Left lung (tissue), 14 donors: ENCODE data around the gene B3GALT2. TPM values are rescaled to one million over a fixed set of nuclear protein-coding genes. Genes with fewer than 3 reads are reported as not detected.
"Not testable (repeated sequence)": the region's sequence is repeated elsewhere in the genome, so short reads cannot be mapped to it uniquely, and the experiment has no call there.

ENCODE experiments used
- ATAC-seq: fragments of 200-7000 bp; cut with Tn5 transposase; one replicate; pipeline ENCODE4 v1.9.1; 2020; ENCODE audit warnings: moderate library complexity
- DNase-seq, 4 donors: peaks; one replicate each; pipeline ENCODE4 v3.0.0-alpha.2; 2013 to 2020
- H3K27ac ChIP-seq, 2 donors: fragments of 200-600 bp; sonication (generic) in 1 of 2; one replicate each; pipeline versions ENCODE4 v1.5.0 to v1.8.0; 2020 to 2021
- H3K27me3 ChIP-seq, 2 donors: fragments of 200-600 bp; sonication (generic) in 1 of 2; one replicate each; pipeline versions ENCODE4 v1.5.0 to v1.8.0; 2020 to 2021
- H3K36me3 ChIP-seq, 2 donors: fragments of 200-600 bp; sonication (generic) in 1 of 2; one replicate each; pipeline versions ENCODE4 v1.5.0 to v1.8.0; 2020 to 2021
- H3K4me1 ChIP-seq, 2 donors: fragments of 200-600 bp; one replicate each; pipeline ENCODE4 v1.8.0; 2021
- H3K4me3 ChIP-seq, 2 donors: fragments of 200-600 bp; sonication (generic) in 1 of 2; one replicate each; pipeline versions ENCODE4 v1.5.0 to v1.8.0; 2020 to 2021; ENCODE audit warnings: mild to moderate bottlenecking in 1 of 2
- H3K9me3 ChIP-seq, 2 donors: fragments of 200-600 bp; sonication (generic) in 1 of 2; one replicate each; pipeline versions ENCODE4 v1.5.0 to v1.8.0; 2020 to 2021
- intact Hi-C, 2 donors: fragments of 100-400 bp; cut with DNase I; formaldehyde crosslinking; loops; one replicate each; pipeline versions ENCODE4 v1.11.2 to v1.14.2; 2022
- long read RNA-seq, 12 donors: library from polyadenylated mRNA in 2 of 12; unstranded in 2 of 12; transcript quantifications; one replicate each; pipeline ENCODE4 v2.0.0 and lab custom pipeline, GENCODE V29; 2019 to 2026
- polyA plus RNA-seq, 6 donors: library from polyadenylated mRNA; unstranded; fragments of 120-200 nt; gene quantifications; one replicate each; pipeline ENCODE4 v1.2.1, GENCODE V29; 2013; ENCODE audit not compliant: insufficient read length in 6 of 6
- total RNA-seq, 2 donors: library from RNA; stranded (reverse); fragmentation: NEBNext Ultra II Directional; extraction: Animal tissue kit (Norgen Biotek cat#: 25700); gene quantifications; one replicate each; pipeline ENCODE4 v1.2.1, GENCODE V29; 2021
- TF ChIP-seq, protein P1 (sequence below), 2 donors: fragments of 200-600 bp; sonication (generic) in 1 of 2; IDR thresholded peaks; one replicate each; pipeline versions ENCODE4 v1.5.0 to v1.8.0; 2021; ENCODE audit warnings: antibody characterized with exemption in 2 of 2
- donor health status: DM: no; HTN: yes; CAD: no.
- donor health status: DM: no; HTN: no; CAD: no.

B3GALT2 gene, protein sequence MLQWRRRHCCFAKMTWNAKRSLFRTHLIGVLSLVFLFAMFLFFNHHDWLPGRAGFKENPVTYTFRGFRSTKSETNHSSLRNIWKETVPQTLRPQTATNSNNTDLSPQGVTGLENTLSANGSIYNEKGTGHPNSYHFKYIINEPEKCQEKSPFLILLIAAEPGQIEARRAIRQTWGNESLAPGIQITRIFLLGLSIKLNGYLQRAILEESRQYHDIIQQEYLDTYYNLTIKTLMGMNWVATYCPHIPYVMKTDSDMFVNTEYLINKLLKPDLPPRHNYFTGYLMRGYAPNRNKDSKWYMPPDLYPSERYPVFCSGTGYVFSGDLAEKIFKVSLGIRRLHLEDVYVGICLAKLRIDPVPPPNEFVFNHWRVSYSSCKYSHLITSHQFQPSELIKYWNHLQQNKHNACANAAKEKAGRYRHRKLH
- total RNA-seq (1 to 10 TPM; 1.9 to 5.1 TPM), polyA plus RNA-seq (10 to 100 TPM; 15.2 to 26.5 (median 20.4) TPM)
- long read RNA-seq, donor 1, transcript B3GALT2-201 (2 exons, 3,274 nt) = major isoform, 6 of 6 reads
- long read RNA-seq, donor 1, partial matches to known transcripts = 0 of 6 reads
- long read RNA-seq, donor 1, other reads (novel, unspliced or antisense) = 0 of 6 reads
- long read RNA-seq, donor 2, transcript B3GALT2-201 (2 exons, 3,274 nt) = major isoform, 10 of 10 reads
- long read RNA-seq, donor 2, partial matches to known transcripts = 0 of 10 reads
- long read RNA-seq, donor 2, other reads (novel, unspliced or antisense) = 0 of 10 reads
- long read RNA-seq, donor 3, partial matches to known transcripts = 0 of 2 reads
- long read RNA-seq, donor 3, other reads (novel, unspliced or antisense) = 0 of 2 reads
- long read RNA-seq, donor 4, partial matches to known transcripts = 2 of 3 reads
- long read RNA-seq, donor 4, other reads (novel, unspliced or antisense) = 0 of 3 reads
- long read RNA-seq, donor 5, partial matches to known transcripts = 0 of 3 reads
- long read RNA-seq, donor 5, other reads (novel, unspliced or antisense) = 0 of 3 reads
- long read RNA-seq, donor 6, transcript B3GALT2-201 (2 exons, 3,274 nt) = major isoform, 13 of 62 reads
- long read RNA-seq, donor 6, partial matches to known transcripts = 42 of 62 reads
- long read RNA-seq, donor 6, other reads (novel, unspliced or antisense) = 7 of 62 reads
- long read RNA-seq, donor 7 = 0 reads
- long read RNA-seq, donor 8, partial matches to known transcripts = 0 of 4 reads
- long read RNA-seq, donor 8, other reads (novel, unspliced or antisense) = 0 of 4 reads
- long read RNA-seq, donor 9 = 0 reads
- long read RNA-seq, donor 10 = 0 reads
- long read RNA-seq, donor 11, transcript B3GALT2-201 (2 exons, 3,274 nt) = major isoform, 12 of 12 reads
- long read RNA-seq, donor 11, partial matches to known transcripts = 0 of 12 reads
- long read RNA-seq, donor 11, other reads (novel, unspliced or antisense) = 0 of 12 reads
- long read RNA-seq, donor 12, transcript B3GALT2-201 (2 exons, 3,274 nt) = major isoform, 8 of 8 reads
- long read RNA-seq, donor 12, partial matches to known transcripts = 0 of 8 reads
- long read RNA-seq, donor 12, other reads (novel, unspliced or antisense) = 0 of 8 reads

DNA sequence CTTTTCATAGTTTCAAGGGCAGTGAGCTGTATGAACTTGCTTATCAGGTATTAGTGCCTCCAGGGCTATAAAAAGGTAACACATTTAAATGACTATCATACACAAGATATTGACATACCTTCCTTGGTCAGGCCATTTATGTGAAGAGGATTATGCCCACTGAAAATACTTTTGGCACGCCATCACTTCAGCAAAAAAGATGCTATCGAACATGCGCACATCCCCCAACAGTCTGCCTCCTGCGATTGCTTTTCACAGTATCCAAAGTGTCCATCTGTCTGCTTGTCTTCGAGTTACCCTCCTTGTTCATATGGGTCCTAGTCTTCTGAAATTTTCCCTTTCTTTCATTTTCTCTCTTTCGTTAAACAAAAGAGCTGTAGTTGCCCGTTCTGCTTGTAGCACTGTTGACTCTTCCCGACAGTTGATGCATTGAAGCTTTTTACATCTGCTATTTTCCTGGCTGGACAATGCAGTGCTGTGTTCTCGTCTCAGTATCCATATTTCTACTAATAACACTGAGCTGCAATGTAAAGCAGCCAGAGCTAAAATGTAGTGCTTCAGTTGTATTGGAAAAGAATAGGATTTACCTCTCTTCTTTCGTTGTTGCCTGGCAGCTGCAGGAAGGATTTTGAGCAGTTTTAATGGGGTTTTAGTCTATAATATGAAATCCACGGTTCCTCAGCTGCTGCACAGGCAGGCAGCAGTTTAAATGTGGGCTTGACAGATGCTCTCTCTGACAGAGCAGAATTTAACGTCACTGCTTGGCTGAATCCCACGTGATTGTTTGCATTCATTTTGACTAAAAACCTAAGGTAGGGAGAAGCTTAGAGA, at the start of gene B3GALT2:
B3GALT2 (minus strand) TSS at position 713 of the 831 bp plus-strand sequence. CDS start 5,051 bp downstream, outside the sequence.
- ATAC-seq = peak; percentile 57
- peak within 1 kb of the TSS; percentile 39 to 65 for H3K27ac ChIP-seq
- TF ChIP-seq, protein P1, sequence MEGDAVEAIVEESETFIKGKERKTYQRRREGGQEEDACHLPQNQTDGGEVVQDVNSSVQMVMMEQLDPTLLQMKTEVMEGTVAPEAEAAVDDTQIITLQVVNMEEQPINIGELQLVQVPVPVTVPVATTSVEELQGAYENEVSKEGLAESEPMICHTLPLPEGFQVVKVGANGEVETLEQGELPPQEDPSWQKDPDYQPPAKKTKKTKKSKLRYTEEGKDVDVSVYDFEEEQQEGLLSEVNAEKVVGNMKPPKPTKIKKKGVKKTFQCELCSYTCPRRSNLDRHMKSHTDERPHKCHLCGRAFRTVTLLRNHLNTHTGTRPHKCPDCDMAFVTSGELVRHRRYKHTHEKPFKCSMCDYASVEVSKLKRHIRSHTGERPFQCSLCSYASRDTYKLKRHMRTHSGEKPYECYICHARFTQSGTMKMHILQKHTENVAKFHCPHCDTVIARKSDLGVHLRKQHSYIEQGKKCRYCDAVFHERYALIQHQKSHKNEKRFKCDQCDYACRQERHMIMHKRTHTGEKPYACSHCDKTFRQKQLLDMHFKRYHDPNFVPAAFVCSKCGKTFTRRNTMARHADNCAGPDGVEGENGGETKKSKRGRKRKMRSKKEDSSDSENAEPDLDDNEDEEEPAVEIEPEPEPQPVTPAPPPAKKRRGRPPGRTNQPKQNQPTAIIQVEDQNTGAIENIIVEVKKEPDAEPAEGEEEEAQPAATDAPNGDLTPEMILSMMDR (IDR thresholded peaks at IDR 0.05) = no peak
- no peaks in the 10 kb centered on the region for H3K9me3 ChIP-seq
- no peaks in the 10 kb centered on the region for H3K36me3 ChIP-seq
- no peaks in the 10 kb centered on the region for H3K27me3 ChIP-seq
- peak in 2 of 4 donors; percentile 79 to 87 for DNase-seq
- H3K4me3 ChIP-seq = peak within 1 kb of the TSS; percentile 10 to 13
- H3K4me1 ChIP-seq = peaks cover 0 to 54% of the 10 kb centered on the region in 2 donors
- intact Hi-C loops = no loop called here

DNA sequence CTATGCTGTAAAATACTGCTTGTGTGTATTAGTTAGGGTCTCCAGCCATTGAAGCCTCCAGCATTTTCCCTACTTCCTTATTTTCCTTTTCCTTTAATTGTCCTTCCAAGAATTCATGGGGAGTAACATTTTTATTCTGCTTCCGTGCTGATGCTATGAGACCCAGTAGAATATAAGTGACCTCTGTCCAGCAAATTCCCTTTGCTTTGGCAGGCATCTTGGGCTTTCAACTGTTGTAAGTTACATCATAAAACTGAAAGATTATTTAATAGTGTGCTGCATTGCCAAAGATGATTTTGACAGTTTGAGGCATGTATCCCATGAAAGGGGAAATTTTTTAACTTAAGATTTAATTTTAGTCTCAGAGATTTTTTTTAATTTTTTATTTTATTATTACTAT, 48.1 kb upstream of the B3GALT2 start:
- H3K27ac ChIP-seq = no peak overlapping the region
- no peaks in the 10 kb centered on the region for H3K9me3 ChIP-seq
- H3K36me3 ChIP-seq = peaks cover 0 to 49% of the 10 kb centered on the region in 2 donors
- H3K4me3 ChIP-seq = no peak overlapping the region
- intact Hi-C loops = no loop called here
- DNase-seq (peak in 1 of 4 donors; percentile 25), ATAC-seq (no peak)
- no peaks in the 10 kb centered on the region for H3K27me3 ChIP-seq
- H3K4me1 ChIP-seq = no peaks in the 10 kb centered on the region
- TF ChIP-seq, protein P1 (IDR thresholded peaks at IDR 0.05) = no peak

DNA sequence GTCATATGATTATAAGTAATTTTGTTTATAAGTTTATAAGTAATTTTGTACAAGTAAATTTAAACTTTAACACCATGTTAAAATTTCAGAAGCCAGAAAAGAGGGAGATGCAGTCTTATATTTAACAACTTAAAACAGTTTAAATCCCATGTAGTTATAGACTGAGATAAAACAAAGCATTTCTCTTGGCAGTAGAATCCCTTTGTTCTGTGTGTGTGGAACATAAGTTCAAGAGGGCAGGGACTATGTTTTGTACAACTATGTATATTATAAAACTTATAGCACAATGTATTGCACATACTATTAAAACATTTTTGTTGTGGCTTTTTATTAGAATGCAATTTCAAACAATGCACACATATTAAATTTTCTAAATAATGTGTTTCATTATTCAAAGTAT, 44.7 kb upstream of the B3GALT2 start:
- DNase-seq, H3K4me1 ChIP-seq, ATAC-seq, H3K27me3 ChIP-seq, H3K9me3 ChIP-seq, H3K27ac ChIP-seq, H3K4me3 ChIP-seq, intact Hi-C loops: not testable (repeated sequence)
- peaks cover 0 to 18% of the 10 kb centered on the region in 2 donors for H3K36me3 ChIP-seq

DNA sequence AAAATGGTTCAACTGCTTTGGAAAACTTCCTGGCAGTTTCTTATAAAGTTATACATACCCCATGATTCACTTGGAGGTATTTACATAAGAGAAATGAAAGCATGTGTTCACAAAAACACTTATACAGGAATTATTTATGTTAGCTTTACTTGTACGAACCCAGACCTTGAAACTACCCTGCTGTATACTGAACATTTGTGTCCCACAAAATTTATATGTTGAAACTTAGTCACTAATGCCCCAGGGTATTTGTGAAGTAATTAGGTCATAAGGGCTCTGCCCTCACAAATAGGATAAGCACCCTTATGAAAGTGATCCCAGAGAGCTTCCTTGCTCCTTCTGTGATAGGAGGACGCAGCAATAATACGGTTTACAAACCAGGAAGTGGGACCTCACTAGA, 42.7 kb upstream of the B3GALT2 start:
- DNase-seq = no peak
- no peaks in the 10 kb centered on the region for H3K9me3 ChIP-seq
- intact Hi-C loops = no loop called here
- no peak overlapping the region for H3K4me3 ChIP-seq
- no peak overlapping the region for H3K27ac ChIP-seq
- peaks cover 0 to 15% of the 10 kb centered on the region in 2 donors for H3K36me3 ChIP-seq
- TF ChIP-seq, protein P1 (IDR thresholded peaks at IDR 0.05) = no peak
- H3K4me1 ChIP-seq = no peaks in the 10 kb centered on the region
- no peak for ATAC-seq
- no peaks in the 10 kb centered on the region for H3K27me3 ChIP-seq
